ENCODE results near the gene SORCS2. TPM values are rescaled to one million over a fixed set of nuclear protein-coding genes. Genes with fewer than 3 reads are reported as not detected.

SORCS2 gene
- total RNA-seq, 1 experiment from 2014 or later: 0.15 TPM

- in situ Hi-C loops (cut with HindIII; ENCODE audit: low pct_unique_long_range_greater_than_20kb, low sequenced_read_pairs) (no loop called here), intact Hi-C loops (cut with micrococcal nuclease; ENCODE audit: unreplicated experiment) (no loop called here)
- ChIA-PET POLR2A (no interaction called here), CTCF (no interaction called here)
- no peak overlapping the region for H3K27ac ChIP-seq (ENCODE audit: low read length)
- no peaks in the 10 kb centered on the region for H3K27me3 ChIP-seq (ENCODE audit: control insufficient read depth, insufficient read depth, low read length)
- ATAC-seq: no peak
- no peaks in the 10 kb centered on the region for H3K9me3 ChIP-seq (ENCODE audit: control insufficient read depth, insufficient read depth, low read depth, low read length)
- H3K4me1 ChIP-seq (ENCODE audit: control insufficient read depth, insufficient read depth, low read length): no peaks in the 10 kb centered on the region
- no peak overlapping the region for H3K4me3 ChIP-seq (ENCODE audit: low read depth in 2 of 2, low read length in 2 of 2)
- no peaks in the 10 kb centered on the region for H3K36me3 ChIP-seq (ENCODE audit: control insufficient read depth, insufficient read depth, low read length)
- no TSS peak for BruUV-seq (replicated peaks)
- TF ChIP-seq TCF7L2 (IDR thresholded peaks at IDR 0.05; ENCODE audit: low read depth, low read length) (no peak), REST (IDR thresholded peaks at IDR 0.05; ENCODE audit: insufficient read depth in 1 of 2, low read depth in 2 of 2, low read length in 1 of 2) (no peak), CTCF (IDR thresholded peaks at IDR 0.05) (no peak), POLR2AphosphoS5 (IDR thresholded peaks at IDR 0.05; ENCODE audit: low read depth, low read length) (no peak), SIN3A (IDR thresholded peaks at IDR 0.05; ENCODE audit: borderline replicate concordance, insufficient read depth, low read depth, low read length) (no peak)
- DNase-seq (ENCODE audit: low read depth, low spot score): no peak
Observed at GRCh38 chr4:7410446-7410845, 218.1 kb downstream of the SORCS2 start.

GRCh38 chr4:7411491-7411890 lies 219.2 kb downstream of the SORCS2 start:
- in situ Hi-C loops (cut with HindIII; ENCODE audit: low pct_unique_long_range_greater_than_20kb, low sequenced_read_pairs) (no loop called here), intact Hi-C loops (cut with micrococcal nuclease; ENCODE audit: unreplicated experiment) (no loop called here)
- no peak for DNase-seq (ENCODE audit: low read depth, low spot score)
- ATAC-seq: no peak
- Histone ChIP-seq H3K9me3 (ENCODE audit: control insufficient read depth, insufficient read depth, low read depth, low read length) (no peaks in the 10 kb centered on the region), H3K4me1 (ENCODE audit: control insufficient read depth, insufficient read depth, low read length) (no peaks in the 10 kb centered on the region), H3K36me3 (ENCODE audit: control insufficient read depth, insufficient read depth, low read length) (no peaks in the 10 kb centered on the region), H3K4me3 (ENCODE audit: low read depth in 2 of 2, low read length in 2 of 2) (no peak overlapping the region), H3K27ac (ENCODE audit: low read length) (no peak overlapping the region), H3K27me3 (ENCODE audit: control insufficient read depth, insufficient read depth, low read length) (no peaks in the 10 kb centered on the region)
- BruUV-seq (replicated peaks): no TSS peak
- ChIA-PET CTCF (no interaction called here), POLR2A (no interaction called here)
- TF ChIP-seq SIN3A (IDR thresholded peaks at IDR 0.05; ENCODE audit: borderline replicate concordance, insufficient read depth, low read depth, low read length): no peak
- TF ChIP-seq POLR2AphosphoS5 (IDR thresholded peaks at IDR 0.05; ENCODE audit: low read depth, low read length): no peak
- no peak for TF ChIP-seq CTCF (IDR thresholded peaks at IDR 0.05)
- TF ChIP-seq REST (IDR thresholded peaks at IDR 0.05; ENCODE audit: insufficient read depth in 1 of 2, low read depth in 2 of 2, low read length in 1 of 2): no peak
- TF ChIP-seq TCF7L2 (IDR thresholded peaks at IDR 0.05; ENCODE audit: low read depth, low read length): no peak

All from Panc1 (cell line).